ENCODE results near the gene OSBPL2.

The OSBPL2 gene

GRCh38 chr20:62301773-62302340, 63.5 kb downstream of the OSBPL2 start (continued):
- TF ChIP-seq PRDM1 (tag by site-specific recombination; IDR thresholded peaks at IDR 0.05) (no peak), ZNF350 (tag by site-specific recombination; IDR thresholded peaks at IDR 0.05) (no peak), KLF16 (tag by site-specific recombination; IDR thresholded peaks at IDR 0.05) (peak; percentile 81), ZNF280C (tag by site-specific recombination; IDR thresholded peaks at IDR 0.05) (no peak), ZNF132 (tag by site-specific recombination; IDR thresholded peaks at IDR 0.05; ENCODE audit: borderline replicate concordance) (no peak), ZNF701 (tag by site-specific recombination; IDR thresholded peaks at IDR 0.05) (no peak), ZNF510 (tag by site-specific recombination; IDR thresholded peaks at IDR 0.05; ENCODE audit: insufficient replicate concordance) (no peak), ZNF292 (tag by site-specific recombination; IDR thresholded peaks at IDR 0.05; ENCODE audit: borderline replicate concordance, low read depth) (no peak), ZNF473 (tag by site-specific recombination; IDR thresholded peaks at IDR 0.05) (no peak), ZBTB7A (tag by site-specific recombination; IDR thresholded peaks at IDR 0.05; ENCODE audit: low read depth) (peak; percentile 77; the same call in 1 of the 2 replicates), ZNF843 (tag by site-specific recombination; IDR thresholded peaks at IDR 0.05) (peak; percentile 34), ZFHX2 (tag by site-specific recombination; conservative IDR thresholded peaks at IDR 0.05) (no peak; the same call in 1 of the 2 replicates), ZNF423 (tag by site-specific recombination; IDR thresholded peaks at IDR 0.05) (0 out of 2 replicates have a peak, but pooled peaks have one; percentile 10), ZNF596 (tag by site-specific recombination; IDR thresholded peaks at IDR 0.05) (no peak), ZNF341 (tag by site-specific recombination; IDR thresholded peaks at IDR 0.05; ENCODE audit: low read depth) (no peak), SCRT1 (tag by site-specific recombination; IDR thresholded peaks at IDR 0.05; ENCODE audit: borderline replicate concordance) (no peak; the same call in 1 of the 2 replicates), ZNF488 (tag by site-specific recombination; IDR thresholded peaks at IDR 0.05) (no peak), SP7 (tag by site-specific recombination; IDR thresholded peaks at IDR 0.05) (peak; percentile 70), ZNF10 (tag by site-specific recombination; IDR thresholded peaks at IDR 0.05) (peak; percentile 39; the same call in 1 of the 2 replicates), ZNF585B (tag by site-specific recombination; IDR thresholded peaks at IDR 0.05) (no peak), ZNF223 (tag by site-specific recombination; IDR thresholded peaks at IDR 0.05) (no peak), ZNF571 (tag by site-specific recombination; IDR thresholded peaks at IDR 0.05) (no peak), ZNF37A (tag by site-specific recombination; IDR thresholded peaks at IDR 0.05) (no peak), ZNF24 (tag by site-specific recombination; IDR thresholded peaks at IDR 0.05) (0 out of 2 replicates have a peak, but pooled peaks have one; percentile 74), ZFP3 (tag by site-specific recombination; IDR thresholded peaks at IDR 0.05; ENCODE audit: low read depth) (no peak), ZNF114 (tag by site-specific recombination; IDR thresholded peaks at IDR 0.05) (no peak), ZBTB21 (tag by site-specific recombination; IDR thresholded peaks at IDR 0.05) (peak; percentile 43), ZNF221 (tag by site-specific recombination; IDR thresholded peaks at IDR 0.05; ENCODE audit: borderline replicate concordance) (no peak), AEBP2 (tag by site-specific recombination; IDR thresholded peaks at IDR 0.05; ENCODE audit: borderline replicate concordance) (no peak), MZF1 (tag by site-specific recombination; IDR thresholded peaks at IDR 0.05; ENCODE audit: borderline replicate concordance) (no peak)
- TF ChIP-seq, protein P1, sequence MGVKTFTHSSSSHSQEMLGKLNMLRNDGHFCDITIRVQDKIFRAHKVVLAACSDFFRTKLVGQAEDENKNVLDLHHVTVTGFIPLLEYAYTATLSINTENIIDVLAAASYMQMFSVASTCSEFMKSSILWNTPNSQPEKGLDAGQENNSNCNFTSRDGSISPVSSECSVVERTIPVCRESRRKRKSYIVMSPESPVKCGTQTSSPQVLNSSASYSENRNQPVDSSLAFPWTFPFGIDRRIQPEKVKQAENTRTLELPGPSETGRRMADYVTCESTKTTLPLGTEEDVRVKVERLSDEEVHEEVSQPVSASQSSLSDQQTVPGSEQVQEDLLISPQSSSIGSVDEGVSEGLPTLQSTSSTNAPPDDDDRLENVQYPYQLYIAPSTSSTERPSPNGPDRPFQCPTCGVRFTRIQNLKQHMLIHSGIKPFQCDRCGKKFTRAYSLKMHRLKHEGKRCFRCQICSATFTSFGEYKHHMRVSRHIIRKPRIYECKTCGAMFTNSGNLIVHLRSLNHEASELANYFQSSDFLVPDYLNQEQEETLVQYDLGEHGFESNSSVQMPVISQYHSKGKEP (tag by site-specific recombination; IDR thresholded peaks at IDR 0.05): no peak; the same call in 1 of the 2 replicates
- TF ChIP-seq, protein P2, sequence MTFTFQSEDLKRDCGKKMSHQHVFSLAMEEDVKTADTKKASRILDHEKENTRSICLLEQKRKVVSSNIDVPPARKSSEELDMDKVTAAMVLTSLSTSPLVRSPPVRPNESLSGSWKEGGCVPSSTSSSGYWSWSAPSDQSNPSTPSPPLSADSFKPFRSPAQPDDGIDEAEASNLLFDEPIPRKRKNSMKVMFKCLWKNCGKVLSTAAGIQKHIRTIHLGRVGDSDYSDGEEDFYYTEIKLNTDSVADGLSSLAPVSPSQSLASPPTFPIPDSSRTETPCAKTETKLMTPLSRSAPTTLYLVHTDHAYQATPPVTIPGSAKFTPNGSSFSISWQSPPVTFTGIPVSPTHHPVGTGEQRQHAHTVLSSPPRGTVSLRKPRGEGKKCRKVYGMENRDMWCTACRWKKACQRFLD (tag by site-specific recombination; IDR thresholded peaks at IDR 0.05): no peak
- TF ChIP-seq, protein P3, sequence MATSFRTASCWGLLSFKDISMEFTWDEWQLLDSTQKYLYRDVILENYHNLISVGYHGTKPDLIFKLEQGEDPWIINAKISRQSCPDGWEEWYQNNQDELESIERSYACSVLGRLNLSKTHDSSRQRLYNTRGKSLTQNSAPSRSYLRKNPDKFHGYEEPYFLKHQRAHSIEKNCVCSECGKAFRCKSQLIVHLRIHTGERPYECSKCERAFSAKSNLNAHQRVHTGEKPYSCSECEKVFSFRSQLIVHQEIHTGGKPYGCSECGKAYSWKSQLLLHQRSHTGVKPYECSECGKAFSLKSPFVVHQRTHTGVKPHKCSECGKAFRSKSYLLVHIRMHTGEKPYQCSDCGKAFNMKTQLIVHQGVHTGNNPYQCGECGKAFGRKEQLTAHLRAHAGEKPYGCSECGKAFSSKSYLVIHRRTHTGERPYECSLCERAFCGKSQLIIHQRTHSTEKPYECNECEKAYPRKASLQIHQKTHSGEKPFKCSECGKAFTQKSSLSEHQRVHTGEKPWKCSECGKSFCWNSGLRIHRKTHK (tag by site-specific recombination; IDR thresholded peaks at IDR 0.05): no peak

Data from HEK293 (cell line).